GM19193 (cell line): ENCODE measurements around the gene CSNK1G1.

ENCODE experiments used
- POLR2A ChIP-seq: IDR thresholded peaks from 4 replicates; pipeline ENCODE4 v1.6.1; 2011; ENCODE audit not compliant: insufficient read depth, insufficient read length; ENCODE audit errors: extremely low read depth

The CSNK1G1 gene

DNA sequence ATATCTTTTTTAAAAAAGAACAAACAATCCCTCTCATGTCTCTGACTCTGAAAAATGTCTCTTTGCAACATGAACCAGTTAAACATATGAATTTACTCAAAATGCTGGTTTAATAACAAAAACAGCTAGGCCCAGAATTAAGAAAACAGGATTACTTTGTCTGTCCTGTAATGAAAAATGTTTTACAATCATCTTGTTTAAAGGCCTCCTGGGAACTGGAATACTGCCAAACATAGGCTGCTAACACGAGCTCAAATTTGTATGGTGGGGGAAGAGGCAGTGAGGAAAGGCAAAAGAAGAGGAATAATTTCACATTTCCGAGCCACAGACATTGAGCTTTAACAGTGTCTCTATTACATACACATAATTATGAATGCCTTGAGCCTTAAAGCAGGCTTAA, 131.5 kb downstream of the CSNK1G1 start:
- no peak for TF ChIP-seq POLR2A

GRCh38 chr15:64223882-64224281, 132.1 kb downstream of the CSNK1G1 start:
- no peak for TF ChIP-seq POLR2A

DNA sequence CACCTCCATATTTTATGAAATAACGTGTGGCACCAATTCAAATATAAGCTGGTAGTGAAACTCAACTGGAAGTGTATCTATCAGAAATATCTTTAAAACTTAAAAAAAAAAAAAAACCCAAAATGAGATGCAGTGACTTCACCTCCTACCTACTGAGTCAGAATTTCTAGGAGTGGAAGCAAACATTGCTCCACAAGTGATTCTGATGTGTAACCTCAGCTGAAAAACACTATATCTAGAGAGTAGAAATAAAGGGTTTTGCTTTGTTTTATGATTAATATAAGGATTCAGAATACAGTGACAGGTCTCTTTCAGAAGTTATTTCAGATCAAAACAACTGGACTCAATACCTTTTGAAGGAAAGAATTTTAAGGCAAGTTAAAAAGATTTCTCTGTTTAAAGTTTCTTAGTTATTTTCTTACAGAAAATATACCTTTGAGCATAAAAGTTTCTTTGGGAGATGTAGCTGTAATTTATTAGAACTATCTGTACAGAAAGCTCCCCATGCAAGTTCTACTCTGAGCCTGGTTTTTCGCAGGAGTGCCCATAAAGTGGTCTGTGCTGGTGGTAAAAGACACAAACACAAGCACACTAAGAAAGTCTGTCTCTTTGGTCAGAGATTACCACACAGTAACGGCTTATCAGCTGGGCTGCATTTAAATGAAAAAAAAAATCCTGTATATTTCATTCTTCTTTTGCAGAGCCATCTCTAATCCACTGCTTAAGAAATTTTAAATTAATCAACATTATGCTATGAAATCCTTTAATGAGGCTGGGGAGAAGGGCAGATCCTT, 133.2 kb downstream of the CSNK1G1 start:
- no peak for TF ChIP-seq POLR2A

DNA sequence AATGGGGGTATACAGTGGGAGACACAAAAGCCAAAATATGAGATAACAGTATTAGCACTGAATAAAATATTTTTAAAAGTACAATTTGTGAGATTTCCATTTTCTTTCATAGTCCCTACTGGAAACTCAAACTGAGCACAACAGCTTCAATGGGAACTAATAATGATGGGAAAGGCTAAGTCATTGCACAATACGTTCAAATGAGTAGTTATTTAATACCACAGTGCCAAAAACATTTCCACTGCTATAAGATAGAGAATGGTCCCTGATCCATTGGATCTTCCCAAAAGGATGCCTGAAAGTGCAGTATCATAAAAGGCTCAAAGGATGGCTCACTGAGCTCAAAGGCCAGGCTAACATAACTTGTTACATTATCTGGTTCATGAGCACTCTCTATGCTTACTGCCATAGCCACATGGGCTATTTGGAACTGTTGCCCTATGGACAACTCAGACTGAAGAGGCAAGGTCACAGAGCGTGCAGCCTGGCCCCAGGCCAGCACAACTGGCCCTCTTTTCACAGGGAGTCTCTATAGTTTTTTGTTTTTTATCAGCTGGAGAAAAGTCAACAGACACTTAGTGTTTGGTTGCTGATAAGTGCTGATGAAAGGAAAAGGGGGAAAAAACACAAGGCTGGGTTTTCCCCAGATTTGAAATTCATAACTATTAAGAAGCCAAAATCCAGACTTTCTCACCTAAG, 139.1 kb downstream of the CSNK1G1 start:
- TF ChIP-seq POLR2A, result no peak

- TF ChIP-seq POLR2A, result no peak
These were observed 139.8 kb downstream of the CSNK1G1 start for GRCh38 chr15:64216196-64216595.

DNA sequence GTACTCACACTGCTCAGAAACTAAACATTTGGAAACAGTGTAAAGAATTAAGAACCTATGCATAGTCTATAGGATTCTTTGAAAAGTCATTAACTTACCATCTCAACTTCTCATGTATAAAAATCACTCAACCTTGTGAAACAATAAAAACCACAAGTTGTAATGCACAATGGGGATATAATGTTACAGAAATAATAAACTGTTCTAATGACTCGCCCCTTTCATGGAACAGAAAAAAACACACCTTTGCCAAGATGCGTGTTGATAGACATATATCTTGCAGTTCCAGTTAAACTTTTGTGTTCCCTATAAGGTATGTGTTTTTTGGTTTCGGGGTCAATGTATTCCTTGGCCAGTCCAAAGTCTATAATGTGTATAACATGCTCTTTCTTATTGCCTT, 142.3 kb downstream of the CSNK1G1 start:
- no peak for TF ChIP-seq POLR2A

- TF ChIP-seq POLR2A, result no peak
These were observed 144.3 kb downstream of the CSNK1G1 start for GRCh38 chr15:64211696-64212095.

GRCh38 chr15:64210371-64210770, 145.6 kb downstream of the CSNK1G1 start:
- no peak for TF ChIP-seq POLR2A

DNA sequence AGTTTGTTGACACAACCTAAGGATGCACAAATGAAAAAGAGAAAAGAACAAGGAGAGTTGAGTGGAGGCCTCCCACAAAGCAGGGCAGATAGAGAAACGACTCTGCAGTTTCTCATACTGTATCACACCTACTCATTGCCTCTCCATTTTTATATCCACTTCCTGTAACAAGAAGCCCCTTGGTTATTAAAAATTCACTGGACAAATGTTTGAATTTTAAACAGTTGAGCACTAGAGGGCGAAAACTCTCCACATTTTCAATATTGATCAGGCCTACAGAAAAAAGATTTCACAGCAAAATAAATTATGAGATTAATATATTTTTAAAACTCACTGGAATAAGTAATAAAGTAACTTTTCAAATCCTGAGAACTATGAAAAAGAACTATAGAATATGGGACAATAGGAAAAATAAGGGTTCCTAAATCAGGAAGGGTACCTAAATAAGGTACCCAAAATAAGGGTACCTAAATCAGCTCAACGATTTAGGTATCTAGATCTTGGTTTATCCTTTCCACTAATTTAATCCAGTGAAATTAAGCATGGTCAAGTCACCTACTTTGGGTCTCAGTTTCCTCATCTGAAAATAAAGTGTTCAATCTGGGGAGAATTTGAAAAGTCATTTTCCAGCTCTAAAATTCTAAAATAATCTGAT, 146.2 kb downstream of the CSNK1G1 start:
- no peak for TF ChIP-seq POLR2A

DNA sequence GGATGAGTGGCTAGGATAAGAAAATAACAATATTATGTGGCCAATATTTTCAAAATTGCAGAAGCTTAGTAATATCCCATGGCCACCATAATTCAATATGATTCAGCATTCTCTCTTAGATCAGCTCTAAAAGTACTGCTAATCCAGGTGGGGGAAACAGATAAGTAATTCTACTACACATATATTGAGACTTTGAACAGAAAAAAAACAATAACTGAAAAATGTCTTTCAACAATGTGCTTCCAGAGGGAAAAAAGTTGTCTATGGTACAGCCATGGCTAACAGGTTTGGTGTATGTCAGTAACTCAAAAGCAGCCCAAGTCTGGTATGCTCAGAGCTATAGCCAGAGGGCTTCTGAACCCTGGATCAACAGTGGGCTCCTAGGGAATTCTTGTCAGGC, 150.8 kb downstream of the CSNK1G1 start:
- TF ChIP-seq POLR2A, result no peak

DNA sequence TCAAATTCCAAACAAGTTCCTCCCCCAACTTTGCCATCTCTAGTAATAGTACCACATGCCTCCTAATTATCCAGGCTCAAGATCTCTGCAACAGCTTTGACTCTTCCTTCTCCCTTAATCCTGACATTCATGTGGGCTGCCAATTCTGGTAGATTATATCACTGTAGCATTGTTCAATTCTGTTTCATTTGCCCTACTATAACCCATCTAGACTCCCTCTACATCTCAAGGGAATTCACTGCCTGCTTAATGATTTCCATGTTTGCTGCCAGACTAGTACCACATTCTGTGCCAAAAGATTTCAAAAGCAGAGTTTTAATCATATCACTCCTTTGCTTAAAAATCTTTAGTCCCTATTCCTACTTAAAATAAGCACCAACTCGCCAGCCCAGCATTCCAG, 158.5 kb downstream of the CSNK1G1 start:
- no peak for TF ChIP-seq POLR2A

DNA sequence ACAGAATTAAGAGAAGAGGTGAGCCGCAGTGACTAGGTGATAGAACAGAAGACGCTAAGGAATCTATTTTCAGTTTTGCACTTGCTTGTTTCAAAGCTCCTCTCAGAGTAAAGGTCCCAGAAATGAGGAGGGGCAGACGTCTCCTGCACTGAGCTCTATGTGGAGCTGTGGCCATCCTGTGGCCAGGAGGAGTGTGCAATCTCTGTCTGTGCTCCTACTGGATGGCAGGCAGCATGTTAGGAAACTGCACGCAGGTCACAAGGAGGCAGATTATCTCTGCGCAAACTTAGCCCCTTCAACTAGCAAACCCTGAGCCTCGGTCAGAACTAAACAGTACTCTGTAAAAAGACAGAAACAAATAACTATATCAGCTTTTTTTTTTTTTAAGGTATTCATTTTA, 162.0 kb downstream of the CSNK1G1 start:
- TF ChIP-seq POLR2A, result no peak

- TF ChIP-seq POLR2A, result no peak
These were observed 163.8 kb downstream of the CSNK1G1 start for GRCh38 chr15:64191971-64192830.

DNA sequence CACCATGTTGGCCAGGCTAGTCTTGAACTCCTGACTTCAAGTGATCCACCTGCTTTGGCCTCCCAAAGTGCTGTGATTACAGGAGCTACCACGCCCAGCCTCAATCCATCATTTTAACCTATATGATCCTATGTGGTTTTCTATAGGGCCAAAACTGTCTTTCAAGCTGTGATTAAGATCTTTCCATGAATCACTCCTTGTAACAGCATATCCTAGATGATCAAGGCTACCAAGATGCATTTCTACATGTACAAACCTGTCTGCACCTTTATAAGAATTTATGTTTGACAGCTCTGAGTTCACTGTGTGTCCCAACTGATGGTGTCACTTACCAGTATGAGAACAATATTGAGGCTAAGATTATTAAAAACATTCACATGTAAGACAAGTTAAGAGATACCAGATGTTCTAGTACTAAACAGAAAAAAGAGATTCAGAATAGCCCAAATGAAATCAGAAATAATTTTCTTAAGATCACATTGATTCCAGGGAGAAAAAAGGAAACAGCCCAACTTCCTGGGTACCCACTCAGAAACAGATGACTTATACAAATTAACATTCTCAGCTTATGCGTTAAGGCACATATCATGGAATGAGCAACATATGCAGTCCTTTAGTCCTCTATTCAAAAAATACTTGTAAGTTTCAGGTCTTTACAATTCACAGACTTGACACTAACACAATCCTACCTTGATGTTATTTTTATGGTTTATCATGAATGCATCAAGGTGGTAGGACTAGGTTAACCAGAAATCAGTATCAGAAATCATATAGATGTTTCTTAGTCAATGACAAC, 168.4 kb downstream of the CSNK1G1 start:
- no peak for TF ChIP-seq POLR2A
